ENCODE data around the gene TFDP3.

TFDP3 gene

GRCh38 chrX:133215017-133215416 is 3.1 kb downstream of the TFDP3 start:
- no peak for TF ChIP-seq CTCF (conservative IDR thresholded peaks at IDR 0.05; ENCODE audit: low read length)
- no peak for DNase-seq (ENCODE audit: low read depth)

GRCh38 chrX:133214301-133214700 is 3.9 kb downstream of the TFDP3 start:
- peak; percentile 16 for DNase-seq (ENCODE audit: low read depth)
- TF ChIP-seq CTCF (conservative IDR thresholded peaks at IDR 0.05; ENCODE audit: low read length) = no peak
- H3K4me3 ChIP-seq (ENCODE audit: low read length) = no peak overlapping the region

More at GRCh38 chrX:133215017-133215416, 3.1 kb downstream of the TFDP3 start:
- H3K4me3 ChIP-seq (ENCODE audit: low read length) = no peak overlapping the region

- no peak for TF ChIP-seq CTCF (conservative IDR thresholded peaks at IDR 0.05; ENCODE audit: low read length)
Observed at GRCh38 chrX:133213117-133213516, 5.0 kb downstream of the TFDP3 start.

GRCh38 chrX:133207751-133208150 is 10.4 kb downstream of the TFDP3 start:
- TF ChIP-seq CTCF (conservative IDR thresholded peaks at IDR 0.05; ENCODE audit: low read length) = no peak
- H3K4me3 ChIP-seq (ENCODE audit: low read length) = no peak overlapping the region
- no peak for DNase-seq (ENCODE audit: low read depth)

More at GRCh38 chrX:133213117-133213516, 5.0 kb downstream of the TFDP3 start:
- DNase-seq (ENCODE audit: low read depth) = peak; percentile 1
- no peak overlapping the region for H3K4me3 ChIP-seq (ENCODE audit: low read length)

GRCh38 chrX:133191739-133192039 is 26.5 kb downstream of the TFDP3 start:
- DNase-seq (ENCODE audit: low read depth) = no peak
- TF ChIP-seq CTCF (conservative IDR thresholded peaks at IDR 0.05; ENCODE audit: low read length) = no peak
- H3K4me3 ChIP-seq (ENCODE audit: low read length) = no peak overlapping the region

- H3K4me3 ChIP-seq (ENCODE audit: low read length) = no peak overlapping the region
- DNase-seq (ENCODE audit: low read depth) = no peak
Observed at GRCh38 chrX:133190877-133191738, 27.0 kb downstream of the TFDP3 start.

More at GRCh38 chrX:133190877-133191738, 27.0 kb downstream of the TFDP3 start:
- TF ChIP-seq CTCF (conservative IDR thresholded peaks at IDR 0.05; ENCODE audit: low read length) = no peak

Measured in AG10803 (cell line).